HCEC 1CT (cell line): Measurements from ENCODE around the gene ICAM1.

Experiments used
- DNase-seq: peaks from one replicate; pipeline ENCODE4 v3.0.0-alpha.2; 2017

Gene ICAM1

DNA sequence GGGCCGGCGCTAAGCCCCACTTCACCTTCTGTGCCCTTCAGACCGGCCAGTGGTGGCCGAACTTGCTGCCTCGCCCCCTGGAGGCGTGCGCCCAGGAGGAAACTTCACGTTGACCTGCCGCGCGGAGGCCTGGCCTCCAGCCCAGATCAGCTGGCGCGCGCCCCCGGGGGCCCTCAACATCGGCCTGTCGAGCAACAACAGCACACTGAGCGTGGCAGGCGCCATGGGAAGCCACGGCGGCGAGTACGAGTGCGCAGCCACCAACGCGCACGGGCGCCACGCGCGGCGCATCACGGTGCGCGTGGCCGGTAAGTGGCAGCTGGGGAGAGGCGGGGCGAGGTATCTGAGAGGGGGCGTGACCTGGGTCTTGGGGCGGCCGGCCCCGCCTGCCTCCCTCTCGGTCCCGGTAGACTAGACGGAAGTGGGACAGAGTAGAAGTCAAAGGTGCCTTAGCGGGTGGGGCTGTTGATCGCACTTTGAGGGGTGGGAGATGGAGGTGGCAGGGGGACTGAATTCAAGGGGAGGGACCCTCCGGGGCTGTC lies 24.5 kb downstream of the ICAM1 start:
- no peak for DNase-seq

GRCh38 chr19:10295847-10296591 lies 25.1 kb downstream of the ICAM1 start:
- DNase-seq = no peak

- no peak for DNase-seq
These were observed 28.9 kb downstream of the ICAM1 start for GRCh38 chr19:10299545-10300458.

GRCh38 chr19:10305139-10305806 lies 34.4 kb downstream of the ICAM1 start:
- peak; percentile 84 for DNase-seq

DNA sequence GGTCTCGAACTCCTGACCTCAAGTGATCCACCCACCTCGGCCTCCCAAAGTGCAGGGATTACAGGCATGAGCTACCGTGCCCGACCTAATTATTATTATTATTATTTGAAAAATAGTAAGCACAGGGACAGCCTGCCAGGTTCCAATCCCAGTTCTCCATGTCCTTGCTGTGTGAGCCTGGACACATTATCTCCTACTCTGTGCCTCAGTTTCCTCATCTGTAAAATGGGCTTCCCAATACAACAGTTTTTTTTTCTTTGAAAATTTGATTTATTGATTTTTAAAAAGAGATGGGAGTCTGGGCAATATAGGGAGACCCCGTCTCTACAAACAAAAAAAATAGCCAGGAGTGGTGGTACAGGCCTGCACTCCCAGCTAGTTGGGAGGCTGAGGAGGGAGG lies 35.4 kb downstream of the ICAM1 start:
- no peak for DNase-seq

GRCh38 chr19:10309423-10309822 lies 38.5 kb downstream of the ICAM1 start, which contains the start of gene ZGLP1:
ZGLP1 (minus strand) TSS chr19:10309815.
- no peak for DNase-seq

GRCh38 chr19:10315335-10316214 lies 44.7 kb downstream of the ICAM1 start, which contains the start of gene FDX2:
FDX2 (minus strand) TSS chr19:10316015; CDS start chr19:10315996, 19 bp downstream.
- peak; percentile 73 for DNase-seq

DNA sequence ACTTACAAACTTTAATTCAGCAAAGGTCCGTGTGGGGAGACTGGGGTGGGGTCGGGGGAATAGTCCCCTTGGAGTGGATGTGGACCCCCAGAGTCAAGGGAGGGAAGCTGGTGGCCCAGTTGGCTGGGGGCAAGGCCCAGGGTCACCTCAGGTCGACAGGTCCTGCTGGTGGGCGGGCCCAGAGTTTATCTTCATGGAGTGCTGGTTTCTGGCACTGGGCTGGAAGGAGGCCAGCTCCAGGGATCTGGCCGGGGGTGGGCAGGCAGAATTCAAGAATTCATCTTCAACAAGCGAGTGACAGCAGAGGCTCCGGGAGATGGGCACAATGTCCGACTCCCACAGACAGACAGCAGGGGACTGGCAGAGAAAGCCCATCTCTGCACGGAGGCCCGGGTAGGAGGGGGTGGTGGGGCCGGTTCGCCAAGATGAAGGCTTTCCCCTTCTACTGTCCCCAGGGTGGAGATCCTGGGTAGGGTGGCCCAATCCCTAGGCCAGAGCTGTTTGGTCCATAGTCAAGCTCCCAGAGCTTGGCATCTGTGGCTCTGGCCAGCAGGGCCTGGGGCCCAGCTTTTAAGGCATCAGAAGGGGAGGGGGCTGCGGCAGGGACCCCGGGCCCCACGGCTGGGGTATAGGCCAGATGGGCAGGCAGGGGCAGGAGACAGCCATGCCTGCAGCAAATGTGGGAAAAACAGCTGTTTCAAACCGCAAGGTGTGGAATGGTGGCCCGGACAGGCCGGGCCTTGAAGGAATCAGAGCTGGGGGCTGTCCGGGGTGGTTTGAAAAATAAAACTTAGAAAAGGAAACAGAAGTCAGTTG lies 45.5 kb downstream of the ICAM1 start:
- DNase-seq = no peak

- DNase-seq = no peak
These were observed 46.3 kb downstream of the ICAM1 start for GRCh38 chr19:10317045-10317856.

DNA sequence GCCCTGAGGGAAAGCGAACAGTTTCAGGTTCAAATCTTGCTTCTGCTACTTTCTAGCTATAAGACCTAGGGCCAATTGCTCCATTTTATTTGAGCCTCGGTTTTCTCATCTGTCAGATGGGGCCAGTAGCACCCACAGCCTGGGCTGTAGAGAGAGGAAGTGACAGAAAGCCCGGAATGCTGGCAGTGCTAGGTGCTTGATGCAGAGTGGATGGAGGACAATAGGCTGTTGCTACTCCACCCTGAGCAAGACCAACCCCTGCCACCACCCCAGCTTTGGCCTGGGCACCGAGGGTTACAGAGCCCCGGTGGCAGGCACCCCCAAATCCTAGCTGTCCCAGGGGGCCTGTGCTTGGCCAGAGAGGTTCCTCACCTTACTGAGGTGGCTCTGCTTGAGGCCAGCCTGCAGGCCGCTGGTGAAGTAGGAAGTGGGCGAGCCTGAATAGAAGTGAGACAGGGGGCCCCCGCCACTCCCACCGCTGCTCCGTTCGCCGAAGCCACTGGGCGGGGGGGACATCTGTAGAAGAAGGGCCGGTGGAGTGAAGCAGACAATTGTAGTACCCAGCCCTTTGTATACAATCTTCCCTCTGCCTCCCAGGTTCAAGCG lies 47.0 kb downstream of the ICAM1 start:
- no peak for DNase-seq

DNA sequence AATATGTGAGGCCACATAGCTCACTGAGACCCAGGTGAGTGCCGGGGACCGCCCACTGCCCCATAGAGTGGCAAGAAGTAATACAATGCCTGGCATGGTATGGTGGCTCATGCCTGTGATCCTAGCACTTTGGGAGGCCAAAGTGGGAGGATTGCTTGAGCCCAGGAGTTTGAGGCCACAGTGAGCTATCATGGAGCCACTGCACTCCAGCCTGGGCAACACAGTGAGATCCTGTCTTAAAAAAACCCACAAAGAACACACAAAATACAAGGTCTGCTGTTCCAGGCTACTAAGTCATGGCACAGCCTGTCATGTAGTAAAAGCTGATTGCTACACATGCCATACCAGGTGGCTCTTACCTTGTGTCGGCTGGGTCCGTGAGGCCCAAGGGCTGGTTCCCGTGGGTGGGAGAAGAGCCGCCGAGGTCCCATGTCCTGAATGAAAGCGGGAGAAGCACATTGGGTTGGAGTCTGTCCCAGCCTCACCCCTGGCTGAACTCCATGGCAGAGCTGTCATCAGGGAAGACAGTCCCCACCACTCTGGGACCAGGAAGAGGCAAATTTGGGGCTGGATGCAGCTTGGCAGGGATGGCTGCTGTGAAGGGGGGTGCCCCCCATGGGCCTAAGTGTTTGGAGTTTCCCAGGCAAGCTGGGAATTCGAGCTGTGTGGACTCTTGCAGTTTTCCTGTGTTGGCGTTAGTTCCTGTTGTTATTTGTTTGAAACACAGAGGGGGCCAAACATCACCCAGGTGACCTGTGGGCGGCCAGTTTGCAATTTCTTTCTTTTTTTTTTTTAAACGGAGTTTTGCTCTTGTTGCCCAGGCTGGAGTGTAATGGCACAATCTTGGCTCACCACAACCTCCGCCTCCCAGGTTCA lies 48.1 kb downstream of the ICAM1 start:
- no peak for DNase-seq

DNA sequence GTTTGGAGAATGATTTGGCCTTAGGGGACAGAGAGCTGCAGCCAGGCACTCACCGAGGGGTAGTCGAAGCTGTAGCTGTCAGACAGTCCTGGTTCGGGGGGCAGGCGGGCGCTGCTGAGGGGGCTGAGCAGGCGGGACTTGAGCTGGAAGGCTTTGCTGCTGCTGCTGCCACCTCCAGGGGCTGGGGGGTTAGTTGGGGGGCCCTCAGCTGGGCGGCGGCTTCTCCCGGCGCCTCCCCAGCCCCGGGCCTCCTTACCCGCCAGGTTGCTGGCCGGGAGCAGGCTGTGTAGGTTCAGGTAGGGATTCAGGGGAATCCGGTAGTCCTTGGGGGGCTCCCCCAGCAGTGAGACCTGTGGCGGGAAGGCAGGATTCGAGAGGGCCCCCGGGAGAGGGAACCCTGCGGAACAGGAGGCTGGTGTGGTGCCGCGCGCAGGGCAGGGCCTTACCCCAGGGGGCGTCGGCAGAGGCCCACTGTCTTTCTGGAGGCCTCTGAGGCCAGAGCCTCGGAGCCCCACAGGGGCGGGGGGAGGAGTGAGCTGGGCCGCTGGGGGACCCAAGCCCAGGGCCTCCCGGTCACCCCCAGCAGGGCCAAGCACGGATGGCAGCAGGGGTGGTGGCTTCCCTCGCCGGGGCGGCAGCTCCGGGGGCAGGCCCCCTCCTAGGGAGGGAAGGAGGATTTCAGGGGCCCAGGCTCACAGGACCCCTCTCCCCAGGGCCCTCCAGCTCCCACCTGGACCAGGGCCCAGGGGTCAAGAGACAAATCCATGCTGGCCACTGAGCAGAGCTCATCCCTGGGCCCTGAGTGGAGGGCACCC lies 49.9 kb downstream of the ICAM1 start:
- no peak for DNase-seq

DNA sequence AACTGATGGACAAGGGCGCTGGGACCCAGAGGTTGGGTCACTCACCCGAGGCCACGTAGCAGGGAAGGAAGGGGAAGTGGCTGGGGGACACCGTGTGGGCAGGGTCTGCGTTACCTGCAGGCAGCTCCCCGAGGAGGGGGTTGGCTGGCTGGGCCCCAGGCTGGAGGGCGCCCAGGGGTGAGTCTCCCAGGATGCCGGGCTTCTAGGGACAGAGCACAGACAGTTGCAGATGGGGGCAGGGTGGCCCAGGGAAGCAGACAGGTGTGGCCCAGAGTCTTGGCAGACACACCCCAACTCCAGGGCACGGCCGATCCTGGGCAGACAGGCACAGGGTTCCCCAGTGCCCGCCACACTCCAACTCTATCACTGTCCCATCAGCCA lies 50.5 kb downstream of the ICAM1 start:
- DNase-seq = no peak

DNA sequence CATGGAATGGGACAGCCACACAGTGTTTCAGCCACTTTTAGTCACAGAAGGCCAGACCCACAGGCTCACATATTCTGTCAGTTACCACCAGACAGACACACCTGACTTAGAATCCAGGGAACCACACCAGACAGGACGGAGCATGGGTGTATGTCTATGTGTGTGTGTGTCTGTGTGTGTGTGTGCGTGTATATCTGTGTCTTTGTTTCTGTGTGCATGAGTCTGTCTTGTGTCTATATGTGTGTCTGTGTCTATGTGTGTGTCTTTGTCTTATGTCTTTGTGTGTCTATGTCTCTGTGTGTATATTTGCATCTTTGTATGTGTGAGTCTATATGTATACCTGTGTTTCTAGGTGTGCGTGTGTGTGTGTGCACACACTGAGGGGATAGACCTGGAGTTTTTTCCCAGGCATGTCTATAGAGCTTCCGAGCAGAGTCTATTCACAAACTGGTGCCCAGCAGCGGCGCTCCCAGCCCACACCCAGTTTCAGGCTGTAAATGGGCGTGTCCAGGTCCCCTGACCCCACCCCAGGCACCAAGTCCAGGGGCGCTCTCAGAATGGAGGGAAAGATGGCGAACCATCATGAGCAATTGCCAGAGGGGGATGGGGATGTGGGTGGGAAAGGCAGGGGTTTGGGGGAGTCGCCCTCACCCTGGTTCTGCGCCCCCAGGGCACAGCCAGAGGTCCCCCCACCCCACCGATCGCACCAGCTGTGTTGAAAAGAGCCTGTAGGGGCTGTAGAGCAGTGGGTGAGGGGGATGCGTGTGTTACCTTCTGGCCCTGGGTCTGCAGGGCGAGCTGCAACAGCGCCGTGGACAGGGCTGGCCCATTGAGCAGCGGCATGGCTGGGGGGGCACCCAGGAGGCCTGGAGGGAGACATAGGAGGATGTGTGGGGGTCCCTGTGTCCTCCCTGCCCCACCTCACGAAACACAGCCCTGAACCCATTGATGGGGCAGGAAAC lies 51.2 kb downstream of the ICAM1 start:
- no peak for DNase-seq

DNA sequence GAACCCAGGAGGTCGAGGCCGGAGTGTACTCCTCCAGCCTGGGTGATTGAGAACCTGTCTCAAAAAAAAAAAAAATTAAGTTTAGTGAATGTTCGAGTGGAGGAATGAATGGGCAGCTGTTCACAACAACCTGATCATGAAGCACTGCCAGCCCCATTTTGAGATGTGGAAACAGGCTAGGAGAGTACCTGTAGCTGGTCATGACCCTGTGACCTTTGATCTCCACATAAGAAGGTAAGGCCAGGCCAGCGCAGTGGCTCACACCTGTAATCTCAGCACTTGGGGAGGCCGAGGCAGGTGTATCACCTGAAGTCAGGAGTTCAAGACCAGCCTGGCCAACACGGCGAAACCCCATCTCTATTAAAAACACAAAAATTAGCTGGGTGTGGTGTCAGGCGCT lies 54.8 kb downstream of the ICAM1 start:
- no peak for DNase-seq

GRCh38 chr19:10327793-10328192 lies 56.9 kb downstream of the ICAM1 start:
- no peak for DNase-seq
